IPS-11a (cell line): ENCODE measurements around the gene CASTOR1.

Experiments
- H3K4me3 ChIP-seq: one replicate; pipeline ENCODE4 v1.5.1; 2013; ENCODE audit warnings: low read depth, low read length, control low read depth

CASTOR1 gene

GRCh38 chr22:30286331-30286730 is 3.0 kb downstream of the CASTOR1 start:
- H3K4me3 ChIP-seq: no peak overlapping the region

- H3K4me3 ChIP-seq: no peak overlapping the region
Observed at GRCh38 chr22:30285846-30286200, 3.5 kb downstream of the CASTOR1 start.

GRCh38 chr22:30285176-30285845 is 4.0 kb downstream of the CASTOR1 start:
- H3K4me3 ChIP-seq: no peak overlapping the region

GRCh38 chr22:30284666-30285065 is 4.6 kb downstream of the CASTOR1 start:
- H3K4me3 ChIP-seq: no peak overlapping the region

GRCh38 chr22:30284172-30284571 is 5.1 kb downstream of the CASTOR1 start:
- H3K4me3 ChIP-seq: no peak overlapping the region

GRCh38 chr22:30283342-30283741 is 6.0 kb downstream of the CASTOR1 start:
- H3K4me3 ChIP-seq: no peak overlapping the region

- no peak overlapping the region for H3K4me3 ChIP-seq
Observed at GRCh38 chr22:30282616-30283046, 6.7 kb downstream of the CASTOR1 start.

GRCh38 chr22:30280505-30280904 is 8.8 kb downstream of the CASTOR1 start:
- no peak overlapping the region for H3K4me3 ChIP-seq

- no peak overlapping the region for H3K4me3 ChIP-seq
Observed at GRCh38 chr22:30279932-30280331, 9.4 kb downstream of the CASTOR1 start.

- H3K4me3 ChIP-seq: no peak overlapping the region
Observed at GRCh38 chr22:30279046-30279788, 10.1 kb downstream of the CASTOR1 start.

- H3K4me3 ChIP-seq: no peak overlapping the region
Observed at GRCh38 chr22:30277547-30278344, 11.6 kb downstream of the CASTOR1 start.

GRCh38 chr22:30276039-30276438 is 13.3 kb downstream of the CASTOR1 start:
- no peak overlapping the region for H3K4me3 ChIP-seq

GRCh38 chr22:30275625-30276024 is 13.7 kb downstream of the CASTOR1 start:
- H3K4me3 ChIP-seq: no peak overlapping the region

GRCh38 chr22:30274437-30274812 is 14.9 kb downstream of the CASTOR1 start:
- H3K4me3 ChIP-seq: no peak overlapping the region

- H3K4me3 ChIP-seq: no peak overlapping the region
Observed at GRCh38 chr22:30273711-30274436, 15.4 kb downstream of the CASTOR1 start.

GRCh38 chr22:30272781-30273601 is 16.3 kb downstream of the CASTOR1 start:
- H3K4me3 ChIP-seq: no peak overlapping the region

- no peak overlapping the region for H3K4me3 ChIP-seq
Observed at GRCh38 chr22:30270832-30271231, 18.5 kb downstream of the CASTOR1 start.

GRCh38 chr22:30268331-30268730 is 21.0 kb downstream of the CASTOR1 start:
- H3K4me3 ChIP-seq: no peak overlapping the region

- H3K4me3 ChIP-seq: no peak overlapping the region
Observed at GRCh38 chr22:30267382-30268302, 21.7 kb downstream of the CASTOR1 start.
